Measurements from ENCODE around the gene CDK19.

- no peak for TF ChIP-seq GLIS3 (CRISPR knock-in tag; IDR thresholded peaks at IDR 0.05)
- TF ChIP-seq ZFP30 (CRISPR knock-in tag; IDR thresholded peaks at IDR 0.05): no peak
- no peak for TF ChIP-seq PATZ1 (CRISPR knock-in tag; IDR thresholded peaks at IDR 0.05; ENCODE audit: borderline replicate concordance)
- no peak for TF ChIP-seq TSHZ2 (CRISPR knock-in tag; IDR thresholded peaks at IDR 0.05)
Observed at GRCh38 chr6:110645685-110646418, 169.4 kb downstream of the CDK19 start.
